Measurements from ENCODE around the gene EFTUD2.
"Not testable (repeated sequence)": the region's sequence is repeated elsewhere in the genome, so short reads cannot be mapped to it uniquely, and the experiment has no call there.

Gene EFTUD2

GRCh38 chr17:44848961-44849489 is 50.2 kb downstream of the EFTUD2 start:
- DNase-seq (ENCODE audit: low spot score), result no peak

GRCh38 chr17:44848257-44848795 is 50.9 kb downstream of the EFTUD2 start:
- DNase-seq (ENCODE audit: low spot score), result no peak

GRCh38 chr17:44847586-44847985 is 51.7 kb downstream of the EFTUD2 start, which contains the start of gene HIGD1B:
Gene HIGD1B, plus strand, starts transcription at chr17:44847883. Its CDS starts 270 bp downstream, at chr17:44848153.
- no peak for DNase-seq (ENCODE audit: low spot score)

- DNase-seq (ENCODE audit: low spot score), result no peak
These were observed 53.0 kb downstream of the EFTUD2 start for GRCh38 chr17:44846206-44846605.

- peak; percentile 18 for DNase-seq (ENCODE audit: low spot score)
These were observed 54.8 kb downstream of the EFTUD2 start for GRCh38 chr17:44844390-44844830.

GRCh38 chr17:44842748-44843147 is 56.5 kb downstream of the EFTUD2 start:
- no peak for DNase-seq (ENCODE audit: low spot score)

- DNase-seq (ENCODE audit: low spot score), result no peak
These were observed 58.3 kb downstream of the EFTUD2 start for GRCh38 chr17:44840936-44841335.

- no peak for DNase-seq (ENCODE audit: low spot score)
These were observed 59.0 kb downstream of the EFTUD2 start for GRCh38 chr17:44840274-44840673.

GRCh38 chr17:44837196-44837595 is 62.0 kb downstream of the EFTUD2 start:
- no peak for DNase-seq (ENCODE audit: low spot score)

- no peak for DNase-seq (ENCODE audit: low spot score)
These were observed 66.4 kb downstream of the EFTUD2 start for GRCh38 chr17:44832805-44833204.

- no peak for DNase-seq (ENCODE audit: low spot score)
These were observed 67.9 kb downstream of the EFTUD2 start for GRCh38 chr17:44831371-44831770.

- peak; percentile 23 for DNase-seq (ENCODE audit: low spot score)
These were observed 68.6 kb downstream of the EFTUD2 start for GRCh38 chr17:44830359-44831288.

GRCh38 chr17:44829523-44830358 is 69.5 kb downstream of the EFTUD2 start, which contains the start of gene GJC1:
Gene GJC1, minus strand, starts transcription at chr17:44830287. Its CDS starts 24,470 bp downstream, at chr17:44805817.
- DNase-seq (ENCODE audit: low spot score), result peak; percentile 47

GRCh38 chr17:44828919-44829522 is 70.2 kb downstream of the EFTUD2 start:
- DNase-seq (ENCODE audit: low spot score), result no peak

- no peak for DNase-seq (ENCODE audit: low spot score)
These were observed 71.4 kb downstream of the EFTUD2 start for GRCh38 chr17:44827863-44828262.

- no peak for DNase-seq (ENCODE audit: low spot score)
These were observed 73.0 kb downstream of the EFTUD2 start for GRCh38 chr17:44826123-44826790.

- not testable (repeated sequence) for DNase-seq (ENCODE audit: low spot score)
These were observed 74.0 kb downstream of the EFTUD2 start for GRCh38 chr17:44825236-44825635.

GRCh38 chr17:44820631-44821212 is 78.5 kb downstream of the EFTUD2 start:
- DNase-seq (ENCODE audit: low spot score), result peak; percentile 89

GRCh38 chr17:44818508-44818907 is 80.7 kb downstream of the EFTUD2 start:
- DNase-seq (ENCODE audit: low spot score), result not testable (repeated sequence)

GRCh38 chr17:44812263-44812662 is 87.0 kb downstream of the EFTUD2 start:
- DNase-seq (ENCODE audit: low spot score), result no peak

Data from AG08395 (cell line).